Measurements from ENCODE around the gene PSTK. TPM values are rescaled to one million over a fixed set of nuclear protein-coding genes. Genes with fewer than 3 reads are reported as not detected.

The PSTK gene
- total and polyA plus RNA-seq, 10 of the 15 experiments (the other 5 are each of a cell fraction or from before 2014, with no cell fraction given): 1.8 to 7.1 (median 3.4) TPM

DNA sequence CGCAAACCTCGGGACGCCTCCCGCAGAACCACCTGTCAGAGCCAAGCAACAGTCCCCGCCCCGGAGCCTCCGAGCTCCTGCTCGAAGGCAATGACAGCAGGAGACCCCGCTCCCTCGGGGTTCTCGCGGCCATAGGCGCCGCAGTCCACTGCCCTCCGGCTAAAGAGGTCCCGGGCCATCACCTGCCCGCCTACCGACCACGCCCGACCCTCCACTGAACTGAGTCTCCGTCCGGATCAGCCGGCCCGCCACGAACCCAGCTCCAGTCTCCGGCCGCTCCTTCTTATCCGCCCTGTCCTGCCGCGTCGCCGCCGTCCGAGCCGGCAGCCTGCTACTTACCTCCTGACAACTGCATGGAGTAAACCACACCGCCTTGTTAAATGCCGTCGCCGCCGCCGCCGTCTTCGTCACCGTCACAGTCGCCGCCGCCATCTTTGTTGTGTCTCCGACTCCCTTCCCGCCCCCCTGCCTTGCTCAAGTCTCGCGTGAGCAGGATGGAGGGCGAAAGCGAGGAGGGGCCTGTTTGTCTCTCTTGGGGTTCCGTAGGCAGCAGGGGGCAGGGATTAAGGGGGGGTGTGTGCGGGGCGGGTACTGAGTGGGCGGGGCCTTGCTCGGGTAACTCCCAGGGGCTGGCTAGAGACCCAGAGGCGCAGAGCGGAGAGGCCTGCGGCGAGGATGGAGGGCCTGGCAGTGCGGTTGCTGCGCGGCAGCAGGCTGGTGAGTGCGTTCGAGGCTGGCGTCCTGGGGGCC, 28.3 kb downstream of the PSTK start, which contains the start of the genes ACADSB and IKZF5 (continued):
- no peak for TF ChIP-seq EP300 (IDR thresholded peaks at IDR 0.05; ENCODE audit: borderline replicate concordance in 1 of 2, control insufficient read depth in 1 of 2, low read depth in 2 of 2, low read length in 2 of 2)
- TF ChIP-seq, protein P1, sequence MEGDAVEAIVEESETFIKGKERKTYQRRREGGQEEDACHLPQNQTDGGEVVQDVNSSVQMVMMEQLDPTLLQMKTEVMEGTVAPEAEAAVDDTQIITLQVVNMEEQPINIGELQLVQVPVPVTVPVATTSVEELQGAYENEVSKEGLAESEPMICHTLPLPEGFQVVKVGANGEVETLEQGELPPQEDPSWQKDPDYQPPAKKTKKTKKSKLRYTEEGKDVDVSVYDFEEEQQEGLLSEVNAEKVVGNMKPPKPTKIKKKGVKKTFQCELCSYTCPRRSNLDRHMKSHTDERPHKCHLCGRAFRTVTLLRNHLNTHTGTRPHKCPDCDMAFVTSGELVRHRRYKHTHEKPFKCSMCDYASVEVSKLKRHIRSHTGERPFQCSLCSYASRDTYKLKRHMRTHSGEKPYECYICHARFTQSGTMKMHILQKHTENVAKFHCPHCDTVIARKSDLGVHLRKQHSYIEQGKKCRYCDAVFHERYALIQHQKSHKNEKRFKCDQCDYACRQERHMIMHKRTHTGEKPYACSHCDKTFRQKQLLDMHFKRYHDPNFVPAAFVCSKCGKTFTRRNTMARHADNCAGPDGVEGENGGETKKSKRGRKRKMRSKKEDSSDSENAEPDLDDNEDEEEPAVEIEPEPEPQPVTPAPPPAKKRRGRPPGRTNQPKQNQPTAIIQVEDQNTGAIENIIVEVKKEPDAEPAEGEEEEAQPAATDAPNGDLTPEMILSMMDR (IDR thresholded peaks at IDR 0.05 in 2 of 3, conservative IDR thresholded peaks at IDR 0.05 in 1 of 3; ENCODE audit: control insufficient read depth in 2 of 3, extremely low read depth in 1 of 3, insufficient read depth in 1 of 3, low read depth in 3 of 3, low read length in 3 of 3): no peak
- TF ChIP-seq ETV6 (conservative IDR thresholded peaks at IDR 0.05 in 1 of 2, IDR thresholded peaks at IDR 0.05 in 1 of 2; ENCODE audit: borderline replicate concordance in 1 of 2, low read depth in 1 of 2): no peak
- no peak for TF ChIP-seq TCF7 (IDR thresholded peaks at IDR 0.05; ENCODE audit: borderline replicate concordance)
- TF ChIP-seq MYB (IDR thresholded peaks at IDR 0.05; ENCODE audit: borderline replicate concordance, low read depth, low read length): no peak
- peak; percentile 8; the same call in 1 of the 2 replicates for TF ChIP-seq JUND (IDR thresholded peaks at IDR 0.05; ENCODE audit: low read depth, low read length)
- TF ChIP-seq PML (IDR thresholded peaks at IDR 0.05; ENCODE audit: low read length): no peak; the same call in 1 of the 2 replicates
- TF ChIP-seq HCFC1 (IDR thresholded peaks at IDR 0.05; ENCODE audit: low read length): peak; percentile 76
- peak; percentile 92 for TF ChIP-seq TAF1 (IDR thresholded peaks at IDR 0.05; ENCODE audit: borderline replicate concordance, low read depth, low read length)
- TF ChIP-seq, protein P2, sequence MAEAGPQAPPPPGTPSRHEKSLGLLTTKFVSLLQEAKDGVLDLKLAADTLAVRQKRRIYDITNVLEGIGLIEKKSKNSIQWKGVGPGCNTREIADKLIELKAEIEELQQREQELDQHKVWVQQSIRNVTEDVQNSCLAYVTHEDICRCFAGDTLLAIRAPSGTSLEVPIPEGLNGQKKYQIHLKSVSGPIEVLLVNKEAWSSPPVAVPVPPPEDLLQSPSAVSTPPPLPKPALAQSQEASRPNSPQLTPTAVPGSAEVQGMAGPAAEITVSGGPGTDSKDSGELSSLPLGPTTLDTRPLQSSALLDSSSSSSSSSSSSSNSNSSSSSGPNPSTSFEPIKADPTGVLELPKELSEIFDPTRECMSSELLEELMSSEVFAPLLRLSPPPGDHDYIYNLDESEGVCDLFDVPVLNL (IDR thresholded peaks at IDR 0.05; ENCODE audit: low read depth, low read length): peak; percentile 29; the same call in 1 of the 2 replicates
- TF ChIP-seq PAX8 (IDR thresholded peaks at IDR 0.05): no peak
- no peak for TF ChIP-seq MYC (IDR thresholded peaks at IDR 0.05; ENCODE audit: insufficient read depth, insufficient read length, insufficient replicate concordance, low read length, severe bottlenecking)
- TF ChIP-seq IKZF1 (conservative IDR thresholded peaks at IDR 0.05): peak; percentile 70; the same call in 1 of the 2 replicates
- peak; percentile 61 for TF ChIP-seq DPF2 (IDR thresholded peaks at IDR 0.05)
- no peak for TF ChIP-seq HDAC6 (IDR thresholded peaks at IDR 0.05; ENCODE audit: unreplicated experiment)
- TF ChIP-seq, protein P3, sequence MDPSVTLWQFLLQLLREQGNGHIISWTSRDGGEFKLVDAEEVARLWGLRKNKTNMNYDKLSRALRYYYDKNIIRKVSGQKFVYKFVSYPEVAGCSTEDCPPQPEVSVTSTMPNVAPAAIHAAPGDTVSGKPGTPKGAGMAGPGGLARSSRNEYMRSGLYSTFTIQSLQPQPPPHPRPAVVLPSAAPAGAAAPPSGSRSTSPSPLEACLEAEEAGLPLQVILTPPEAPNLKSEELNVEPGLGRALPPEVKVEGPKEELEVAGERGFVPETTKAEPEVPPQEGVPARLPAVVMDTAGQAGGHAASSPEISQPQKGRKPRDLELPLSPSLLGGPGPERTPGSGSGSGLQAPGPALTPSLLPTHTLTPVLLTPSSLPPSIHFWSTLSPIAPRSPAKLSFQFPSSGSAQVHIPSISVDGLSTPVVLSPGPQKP (IDR thresholded peaks at IDR 0.05; ENCODE audit: low read depth, low read length): no peak
- TF ChIP-seq SUZ12 (IDR thresholded peaks at IDR 0.05; ENCODE audit: unreplicated experiment): no peak
- TF ChIP-seq TCF12 (IDR thresholded peaks at IDR 0.05; ENCODE audit: low read depth, low read length): no peak
- TF ChIP-seq SPI1 (IDR thresholded peaks at IDR 0.05; ENCODE audit: borderline replicate concordance, insufficient read depth, low read depth, low read length): no peak
- TF ChIP-seq ZNF384 (IDR thresholded peaks at IDR 0.05; ENCODE audit: borderline replicate concordance, low read depth, low read length): no peak
- TF ChIP-seq HDAC2 (IDR thresholded peaks at IDR 0.05): no peak
- no peak for TF ChIP-seq KAT2A (conservative IDR thresholded peaks at IDR 0.05; ENCODE audit: control insufficient read depth, low read depth, low read length)
- TF ChIP-seq SMAD5 (IDR thresholded peaks at IDR 0.05; ENCODE audit: low read depth): peak; percentile 9; the same call in 1 of the 2 replicates
- no peak for TF ChIP-seq GABPA (IDR thresholded peaks at IDR 0.05; ENCODE audit: low read depth)
- no peak for TF ChIP-seq CEBPB (IDR thresholded peaks at IDR 0.05; ENCODE audit: borderline replicate concordance in 1 of 2, low read depth in 2 of 2, low read length in 2 of 2)
- TF ChIP-seq CHD1 (IDR thresholded peaks at IDR 0.05; ENCODE audit: low read depth, low read length): no peak
- TF ChIP-seq KDM1A (IDR thresholded peaks at IDR 0.05; ENCODE audit: borderline replicate concordance): no peak
- no peak for TF ChIP-seq RFX5 (IDR thresholded peaks at IDR 0.05; ENCODE audit: low read depth, low read length)

All from GM12878 (cell line).